Measurements from ENCODE around the gene FAM20B. TPM values are rescaled to one million over a fixed set of nuclear protein-coding genes. Genes with fewer than 3 reads are reported as not detected.

FAM20B gene
- total and polyA plus RNA-seq, 2 of the 13 experiments (the other 11 are each of a cell fraction or from before 2014, with no cell fraction given), result 13.8 to 26.9 TPM

DNA sequence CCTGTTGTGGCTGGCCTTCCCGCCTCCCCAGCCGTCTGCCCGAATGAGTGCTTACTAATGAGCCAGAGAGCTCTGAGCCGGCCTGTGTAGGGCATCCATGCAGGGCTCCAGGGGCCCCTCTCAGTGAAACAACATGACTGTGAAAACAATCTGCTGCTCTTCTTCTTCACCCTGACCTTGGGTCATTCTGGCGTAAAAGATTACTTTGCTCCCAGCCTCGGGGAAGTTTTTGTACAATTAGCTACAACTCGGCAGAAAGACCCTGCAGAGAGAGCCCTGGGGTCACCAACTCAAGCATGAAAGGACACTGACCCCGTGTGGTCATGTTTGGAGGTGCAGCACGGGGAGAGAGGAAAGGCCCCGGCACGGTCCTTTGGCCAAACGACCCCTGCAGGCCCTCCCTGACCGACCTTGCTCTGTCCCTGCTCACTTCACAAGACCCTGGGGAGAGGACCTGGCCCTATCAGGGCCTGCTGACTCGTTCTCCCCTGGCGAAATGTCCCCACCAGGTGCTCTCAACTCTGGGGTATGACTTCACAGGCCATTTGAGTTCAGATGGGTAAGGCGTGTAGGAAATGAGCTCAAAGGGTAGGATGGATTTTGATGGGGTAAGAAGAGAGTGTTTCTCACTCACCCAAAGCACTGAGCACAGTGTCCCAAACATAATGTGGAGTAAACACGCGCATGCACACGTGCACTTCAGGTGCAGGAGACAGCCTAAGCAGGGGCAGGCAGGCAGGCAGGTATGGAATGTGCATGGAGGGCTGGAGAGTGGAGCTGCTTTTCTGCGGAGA, 22.9 kb upstream of the FAM20B start (continued):
- TF ChIP-seq ZNF383 (CRISPR knock-in tag; IDR thresholded peaks at IDR 0.05; ENCODE audit: borderline replicate concordance) (no peak), RELA (CRISPR knock-in tag; IDR thresholded peaks at IDR 0.05) (no peak), TEAD2 (CRISPR knock-in tag; IDR thresholded peaks at IDR 0.05) (no peak), PITX1 (CRISPR knock-in tag; IDR thresholded peaks at IDR 0.05) (no peak; the same call in 1 of the 2 replicates), SRSF4 (IDR thresholded peaks at IDR 0.05; ENCODE audit: low read depth, low read length, poor library complexity, severe bottlenecking) (no peak), ERF (CRISPR knock-in tag; IDR thresholded peaks at IDR 0.05) (no peak), ZNF761 (CRISPR knock-in tag; conservative IDR thresholded peaks at IDR 0.05) (0 out of 2 replicates have a peak, but pooled peaks have one; percentile 14), ZNF550 (CRISPR knock-in tag; IDR thresholded peaks at IDR 0.05; ENCODE audit: borderline replicate concordance) (no peak), ZFP37 (CRISPR knock-in tag; IDR thresholded peaks at IDR 0.05; ENCODE audit: borderline replicate concordance) (no peak; the same call in 1 of the 2 replicates), MTF2 (CRISPR knock-in tag; IDR thresholded peaks at IDR 0.05; ENCODE audit: borderline replicate concordance) (no peak), ZFP62 (CRISPR knock-in tag; IDR thresholded peaks at IDR 0.05) (no peak), ZNF484 (CRISPR knock-in tag; IDR thresholded peaks at IDR 0.05; ENCODE audit: borderline replicate concordance, low read depth) (no peak), TFAP4 (IDR thresholded peaks at IDR 0.05; ENCODE audit: borderline replicate concordance, low read depth) (0 out of 2 replicates have a peak, but pooled peaks have one; percentile 12), ZNF512B (CRISPR knock-in tag; IDR thresholded peaks at IDR 0.05; ENCODE audit: borderline replicate concordance) (0 out of 2 replicates have a peak, but pooled peaks have one; percentile 19), NFYB (CRISPR knock-in tag; IDR thresholded peaks at IDR 0.05) (peak; percentile 13; the same call in 1 of the 2 replicates), PHF8 (CRISPR knock-in tag; IDR thresholded peaks at IDR 0.05) (no peak; the same call in 1 of the 2 replicates), ATF7-NPFF (CRISPR knock-in tag; IDR thresholded peaks at IDR 0.05; ENCODE audit: low read depth) (no peak), CSRNP2 (CRISPR knock-in tag; conservative IDR thresholded peaks at IDR 0.05; ENCODE audit: low read depth) (no peak), DR1 (CRISPR knock-in tag; IDR thresholded peaks at IDR 0.05) (no peak), DPF2 (CRISPR knock-in tag; IDR thresholded peaks at IDR 0.05; ENCODE audit: borderline replicate concordance, low read depth) (no peak), MLLT10 (CRISPR knock-in tag; IDR thresholded peaks at IDR 0.05) (no peak), ZNF3 (CRISPR knock-in tag; IDR thresholded peaks at IDR 0.05) (no peak), ZNF501 (CRISPR knock-in tag; IDR thresholded peaks at IDR 0.05) (peak; percentile 82)
- TF ChIP-seq, protein P1, sequence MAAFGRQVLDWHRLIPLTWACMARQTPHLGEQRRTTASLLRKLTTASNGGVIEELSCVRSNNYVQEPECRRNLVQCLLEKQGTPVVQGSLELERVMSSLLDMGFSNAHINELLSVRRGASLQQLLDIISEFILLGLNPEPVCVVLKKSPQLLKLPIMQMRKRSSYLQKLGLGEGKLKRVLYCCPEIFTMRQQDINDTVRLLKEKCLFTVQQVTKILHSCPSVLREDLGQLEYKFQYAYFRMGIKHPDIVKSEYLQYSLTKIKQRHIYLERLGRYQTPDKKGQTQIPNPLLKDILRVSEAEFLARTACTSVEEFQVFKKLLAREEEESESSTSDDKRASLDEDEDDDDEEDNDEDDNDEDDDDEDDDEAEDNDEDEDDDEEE (CRISPR knock-in tag; IDR thresholded peaks at IDR 0.05), result no peak
